IMR-90 (cell line): ENCODE data around the gene ZNF195. TPM values are rescaled to one million over a fixed set of nuclear protein-coding genes. Genes with fewer than 3 reads are reported as not detected.

Source experiments
- ATAC-seq: fragments of 200-7000 bp; cut with Tn5 transposase; 2 replicates; pipeline ENCODE4 v1.9.1; 2020; ENCODE audit warnings: low read depth, mild to moderate bottlenecking, moderate library complexity
- BruUV-seq: library from RNA; stranded (reverse); fragments of 400-500 nt; replicated peaks from 2 replicates; lab custom pipeline; 2021; lab: Mats Ljungman, UMichigan
- CTCF ChIA-PET: fragments of 300-600 bp; formaldehyde crosslinking; extraction: SDS; loops from one replicate; lab custom pipeline; 2021; ENCODE audit warnings: antibody characterized with exemption; lab: Yijun Ruan, JAX
- POLR2A ChIA-PET: fragments of 300-600 bp; sonication (Branson Sonifier 250); formaldehyde crosslinking; loops from one replicate; lab custom pipeline; 2022; ENCODE audit warnings: antibody characterized with exemption; ENCODE audit not compliant: unreplicated experiment; lab: Charles Lee
- DNase-seq: peaks from one replicate; pipeline ENCODE4 v3.0.0; 2013
- H2AFZ ChIP-seq: replicated peaks from 2 replicates; pipeline ENCODE3; 2013; ENCODE audit warnings: low read length, mild to moderate bottlenecking; ENCODE audit not compliant: poor library complexity
- H2AK5ac ChIP-seq: 2 replicates; pipeline ENCODE4 v1.6.1; 2013; ENCODE audit warnings: low read depth, low read length, inconsistent platforms
- H2AK9ac ChIP-seq: replicated peaks from 2 replicates; pipeline ENCODE3; 2013; ENCODE audit warnings: mild to moderate bottlenecking, low read depth, low read length, moderate library complexity; ENCODE audit not compliant: poor library complexity
- H2BK120ac ChIP-seq: 2 replicates; pipeline ENCODE4 v1.6.1; 2013; ENCODE audit warnings: low read depth, low read length, inconsistent platforms
- H2BK15ac ChIP-seq: 3 replicates; pipeline ENCODE4 v1.6.1; 2013; ENCODE audit warnings: low read depth, low read length, inconsistent platforms
- H2BK20ac ChIP-seq: 2 replicates; pipeline ENCODE4 v1.6.1; 2013; ENCODE audit warnings: low read depth, mild to moderate bottlenecking, inconsistent platforms, low read length, moderate library complexity
- H2BK5ac ChIP-seq: 2 replicates; pipeline ENCODE4 v1.6.1; 2013; ENCODE audit warnings: mild to moderate bottlenecking, low read depth, low read length, inconsistent platforms; ENCODE audit not compliant: poor library complexity, severe bottlenecking
- H3K14ac ChIP-seq: replicated peaks from 2 replicates; pipeline ENCODE4 v1.6.1; 2013; ENCODE audit warnings: low read depth, low read length, inconsistent platforms
- H3K18ac ChIP-seq: 2 replicates; pipeline ENCODE4 v1.6.1; 2013; ENCODE audit warnings: low read depth, low read length, control low read depth
- H3K23ac ChIP-seq: 2 replicates; pipeline ENCODE4 v1.6.1; 2013; ENCODE audit warnings: low read depth, low read length, inconsistent platforms
- H3K27ac ChIP-seq: 2 replicates; pipeline ENCODE4 v1.5.1; 2013; ENCODE audit warnings: mild to moderate bottlenecking, control low read depth, low read length; ENCODE audit not compliant: insufficient read depth
- H3K27me3 ChIP-seq: 2 replicates; pipeline ENCODE4 v1.6.1; 2013; ENCODE audit warnings: low read length; ENCODE audit not compliant: control insufficient read depth, insufficient read depth
- H3K36me3 ChIP-seq: 2 replicates; pipeline ENCODE4 v1.6.1; 2013; ENCODE audit warnings: low read length, mixed read lengths; ENCODE audit not compliant: control insufficient read depth, insufficient read depth
- H3K4ac ChIP-seq: 2 replicates; pipeline ENCODE4 v1.6.1; 2013; ENCODE audit warnings: low read depth, low read length, inconsistent platforms
- H3K4me1 ChIP-seq: 2 replicates; pipeline ENCODE4 v1.6.1; 2013; ENCODE audit warnings: low read length, mixed read lengths; ENCODE audit not compliant: control insufficient read depth, insufficient read depth
- H3K4me2 ChIP-seq: 2 replicates; pipeline ENCODE4 v1.6.1; 2013; ENCODE audit warnings: low read depth, mild to moderate bottlenecking, control low read depth, low read length, moderate library complexity
- H3K4me3 ChIP-seq: 2 replicates; pipeline ENCODE4 v1.5.1; 2013; ENCODE audit warnings: low read depth, mild to moderate bottlenecking, control low read depth, low read length, moderate library complexity; ENCODE audit not compliant: insufficient read depth
- H3K56ac ChIP-seq: 2 replicates; pipeline ENCODE4 v1.6.1; 2013; ENCODE audit warnings: low read length, inconsistent platforms; ENCODE audit not compliant: insufficient read depth; ENCODE audit errors: extremely low read depth
- H3K79me1 ChIP-seq, 2 experiments: 2 replicates each; pipeline ENCODE4 v1.6.1; 2013; ENCODE audit warnings: low read length in 2 of 2, inconsistent platforms in 1 of 2, low read depth in 1 of 2
- H3K9ac ChIP-seq: 2 replicates; pipeline ENCODE4 v1.6.1; 2013; ENCODE audit warnings: low read depth, low read length, control low read depth
- H3K9me1 ChIP-seq: 2 replicates; pipeline ENCODE4 v1.6.1; 2013; ENCODE audit warnings: low read length, inconsistent platforms; ENCODE audit not compliant: insufficient read depth
- H3K9me3 ChIP-seq: 2 replicates; pipeline ENCODE4 v1.6.1; 2013; ENCODE audit warnings: low read length; ENCODE audit not compliant: control insufficient read depth, insufficient read depth
- H4K20me1 ChIP-seq: 2 replicates; pipeline ENCODE4 v1.6.1; 2013; ENCODE audit warnings: low read length, inconsistent platforms; ENCODE audit not compliant: insufficient read depth
- H4K5ac ChIP-seq: 2 replicates; pipeline ENCODE4 v1.6.1; 2013; ENCODE audit warnings: mild to moderate bottlenecking, low read depth, low read length, control low read depth
- H4K8ac ChIP-seq, 2 experiments: 2 replicates each; pipeline ENCODE4 v1.6.1; 2013; ENCODE audit warnings: low read depth in 2 of 2, low read length in 2 of 2, control low read depth in 1 of 2, inconsistent platforms in 1 of 2
- H4K91ac ChIP-seq: 2 replicates; pipeline ENCODE4 v1.6.1; 2013; ENCODE audit warnings: low read depth, low read length, inconsistent platforms; ENCODE audit not compliant: insufficient read depth
- BHLHE40 ChIP-seq: fragments of 150-350 bp; IDR thresholded peaks from 2 replicates; pipeline ENCODE4 v1.6.1; 2016; ENCODE audit warnings: mild to moderate bottlenecking, low read depth, low read length
- CEBPB ChIP-seq: IDR thresholded peaks from 2 replicates; pipeline ENCODE4 v1.6.1; 2012; ENCODE audit warnings: low read depth, low read length, improper control_type of control experiment
- CHD1 ChIP-seq: IDR thresholded peaks from 2 replicates; pipeline ENCODE4 v1.6.1; 2012; ENCODE audit warnings: low read depth, low read length, improper control_type of control experiment
- FOS ChIP-seq: fragments of 150-350 bp; IDR thresholded peaks from 2 replicates; pipeline ENCODE4 v1.6.1; 2016; ENCODE audit warnings: low read depth, low read length
- MAFK ChIP-seq: IDR thresholded peaks from 2 replicates; pipeline ENCODE4 v1.6.1; 2012; ENCODE audit warnings: low read depth, low read length, improper control_type of control experiment
- MAZ ChIP-seq: IDR thresholded peaks from 2 replicates; pipeline ENCODE4 v1.6.1; 2012; ENCODE audit warnings: low read depth, mild to moderate bottlenecking, low read length, improper control_type of control experiment, moderate library complexity, borderline replicate concordance
- MXI1 ChIP-seq: IDR thresholded peaks from 2 replicates; pipeline ENCODE4 v1.6.1; 2012; ENCODE audit warnings: low read depth, mild to moderate bottlenecking, low read length, moderate library complexity, borderline replicate concordance
- NFE2L2 ChIP-seq: fragments of 150-350 bp; IDR thresholded peaks from 2 replicates; pipeline ENCODE4 v1.6.1; 2016; ENCODE audit warnings: low read depth, mild to moderate bottlenecking, low read length
- POLR2A ChIP-seq: IDR thresholded peaks from 2 replicates; pipeline ENCODE4 v1.6.1; 2012; ENCODE audit warnings: mild to moderate bottlenecking, low read depth, low read length
- RAD21 ChIP-seq: IDR thresholded peaks from 2 replicates; pipeline ENCODE4 v1.6.1; 2012; ENCODE audit warnings: low read length, improper control_type of control experiment
- RCOR1 ChIP-seq: IDR thresholded peaks from 2 replicates; pipeline ENCODE4 v1.6.1; 2012; ENCODE audit warnings: mild to moderate bottlenecking, low read length, improper control_type of control experiment; ENCODE audit not compliant: insufficient replicate concordance
- RFX5 ChIP-seq: IDR thresholded peaks from 2 replicates; pipeline ENCODE4 v1.8.0; 2012; ENCODE audit warnings: low read depth, mild to moderate bottlenecking, low read length, moderate library complexity
- SMC3 ChIP-seq: fragments of 150-350 bp; IDR thresholded peaks from 2 replicates; pipeline ENCODE4 v1.6.1; 2016; ENCODE audit warnings: low read depth, mild to moderate bottlenecking, antibody characterized with exemption, low read length, moderate library complexity
- WGBS, 2 experiments: methylation state at CpG; one replicate each; pipeline versions ENCODE4 v1.1.5 to v1.1.7; 2013; ENCODE audit warnings: missing lambda C conversion rate in 2 of 2; ENCODE audit not compliant: insufficient read length in 1 of 2; ENCODE audit errors: extremely low coverage in 2 of 2; 5-methylcytosine and 5-hydroxymethylcytosine counted together
- dilution Hi-C: fragments of 300-500 bp; cut with HindIII; formaldehyde crosslinking; loops from one replicate; pipeline ENCODE4 v1.14.3; 2018; ENCODE audit warnings: low sequenced_read_pairs; ENCODE audit not compliant: unreplicated experiment
- in situ Hi-C: fragments of 300-500 bp; cut with MboI; formaldehyde crosslinking; loops from 3 replicates; pipeline ENCODE4 v1.14.3; 2019; ENCODE audit warnings: low sequenced_read_pairs, inconsistent platforms, mixed read lengths
- intact Hi-C: fragments of 100-400 bp; cut with micrococcal nuclease; formaldehyde crosslinking; loops from 2 replicates; pipeline ENCODE4 v1.10.0; 2022
- polyA plus RNA-seq, 3 experiments: library from polyadenylated mRNA; depleted of rRNA; stranded (reverse); fragments of >200 nt; gene quantifications; 2 replicates each; pipeline ENCODE4 v1.2.3, GENCODE V29; 2012; ENCODE audit warnings: low replicate concordance in 1 of 3
- total RNA-seq: library from RNA; depleted of rRNA; stranded (reverse); fragments of >200 nt; gene quantifications from 2 replicates; pipeline ENCODE4 v1.2.3, GENCODE V29; 2012
- TF ChIP-seq, protein P1 (sequence below): fragments of 150-350 bp; IDR thresholded peaks from 2 replicates; pipeline ENCODE4 v1.6.1; 2017; ENCODE audit warnings: mild to moderate bottlenecking, antibody characterized with exemption, low read length, low read depth
- TF ChIP-seq, protein P2 (sequence below): conservative IDR thresholded peaks from 2 replicates; pipeline ENCODE4 v1.5.1; 2012; ENCODE audit warnings: mild to moderate bottlenecking, low read depth, low read length, improper control_type of control experiment
- TF ChIP-seq, protein P3 (sequence below): fragments of 150-350 bp; IDR thresholded peaks from 2 replicates; pipeline ENCODE4 v1.6.1; 2016; ENCODE audit warnings: low read depth, mild to moderate bottlenecking, low read length, moderate library complexity, borderline replicate concordance

The ZNF195 gene
- total and polyA plus RNA-seq, 2 of the 4 experiments (the other 2 are of a cell fraction): 10.2 to 24.4 TPM

DNA sequence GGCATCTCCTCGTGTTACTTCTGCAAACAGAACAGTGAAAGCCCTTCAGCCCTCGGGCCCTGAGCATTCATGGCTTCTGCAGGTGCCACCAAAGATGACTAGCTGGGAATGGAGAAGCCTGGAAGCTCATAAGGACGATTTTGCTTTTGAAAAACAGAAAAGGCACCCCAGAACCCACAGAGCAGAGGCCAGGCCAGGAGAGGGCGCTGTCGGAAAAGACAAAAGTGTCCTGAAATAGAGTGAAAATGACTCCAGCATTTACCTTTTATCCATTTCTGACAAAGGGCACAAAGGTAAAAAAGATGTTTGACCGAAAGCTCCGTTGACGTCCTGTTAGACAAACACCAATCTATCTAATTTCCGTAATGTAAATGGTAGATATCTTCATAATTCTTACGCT is 37.6 kb downstream of the ZNF195 start:
- CTCF ChIA-PET: no interaction called here
- no peak overlapping the region for H3K4me3 ChIP-seq
- no peaks in the 10 kb centered on the region for H4K20me1 ChIP-seq
- in situ Hi-C loops (no loop called here), intact Hi-C loops (no loop called here), dilution Hi-C loops (no loop called here)
- H2AK5ac ChIP-seq: no peak overlapping the region
- H2BK5ac ChIP-seq: no peak overlapping the region
- DNase-seq: no peak
- no peaks in the 10 kb centered on the region for H3K36me3 ChIP-seq
- no peak overlapping the region for H2AFZ ChIP-seq
- no peak overlapping the region for H2BK20ac ChIP-seq
- no peak for ATAC-seq
- H3K27me3 ChIP-seq: no peaks in the 10 kb centered on the region
- H3K23ac ChIP-seq: no peak overlapping the region
- H4K91ac ChIP-seq: no peak overlapping the region
- peaks cover 2% of the 10 kb centered on the region for H3K9me3 ChIP-seq
- H3K56ac ChIP-seq: no peak overlapping the region
- no peak overlapping the region for H3K9ac ChIP-seq
- TF ChIP-seq, protein P1, sequence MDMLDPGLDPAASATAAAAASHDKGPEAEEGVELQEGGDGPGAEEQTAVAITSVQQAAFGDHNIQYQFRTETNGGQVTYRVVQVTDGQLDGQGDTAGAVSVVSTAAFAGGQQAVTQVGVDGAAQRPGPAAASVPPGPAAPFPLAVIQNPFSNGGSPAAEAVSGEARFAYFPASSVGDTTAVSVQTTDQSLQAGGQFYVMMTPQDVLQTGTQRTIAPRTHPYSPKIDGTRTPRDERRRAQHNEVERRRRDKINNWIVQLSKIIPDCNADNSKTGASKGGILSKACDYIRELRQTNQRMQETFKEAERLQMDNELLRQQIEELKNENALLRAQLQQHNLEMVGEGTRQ: no peak
- TF ChIP-seq, protein P2, sequence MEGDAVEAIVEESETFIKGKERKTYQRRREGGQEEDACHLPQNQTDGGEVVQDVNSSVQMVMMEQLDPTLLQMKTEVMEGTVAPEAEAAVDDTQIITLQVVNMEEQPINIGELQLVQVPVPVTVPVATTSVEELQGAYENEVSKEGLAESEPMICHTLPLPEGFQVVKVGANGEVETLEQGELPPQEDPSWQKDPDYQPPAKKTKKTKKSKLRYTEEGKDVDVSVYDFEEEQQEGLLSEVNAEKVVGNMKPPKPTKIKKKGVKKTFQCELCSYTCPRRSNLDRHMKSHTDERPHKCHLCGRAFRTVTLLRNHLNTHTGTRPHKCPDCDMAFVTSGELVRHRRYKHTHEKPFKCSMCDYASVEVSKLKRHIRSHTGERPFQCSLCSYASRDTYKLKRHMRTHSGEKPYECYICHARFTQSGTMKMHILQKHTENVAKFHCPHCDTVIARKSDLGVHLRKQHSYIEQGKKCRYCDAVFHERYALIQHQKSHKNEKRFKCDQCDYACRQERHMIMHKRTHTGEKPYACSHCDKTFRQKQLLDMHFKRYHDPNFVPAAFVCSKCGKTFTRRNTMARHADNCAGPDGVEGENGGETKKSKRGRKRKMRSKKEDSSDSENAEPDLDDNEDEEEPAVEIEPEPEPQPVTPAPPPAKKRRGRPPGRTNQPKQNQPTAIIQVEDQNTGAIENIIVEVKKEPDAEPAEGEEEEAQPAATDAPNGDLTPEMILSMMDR: peak; percentile 45
- no peak for TF ChIP-seq RFX5
- TF ChIP-seq NFE2L2: no peak
- no peak for TF ChIP-seq MXI1
- TF ChIP-seq BHLHE40: no peak
- peak; percentile 31; the same call in 1 of the 2 replicates for TF ChIP-seq SMC3
- no peak for TF ChIP-seq POLR2A
- TF ChIP-seq CEBPB: no peak
- peak; percentile 36 for TF ChIP-seq RAD21
- TF ChIP-seq, protein P3, sequence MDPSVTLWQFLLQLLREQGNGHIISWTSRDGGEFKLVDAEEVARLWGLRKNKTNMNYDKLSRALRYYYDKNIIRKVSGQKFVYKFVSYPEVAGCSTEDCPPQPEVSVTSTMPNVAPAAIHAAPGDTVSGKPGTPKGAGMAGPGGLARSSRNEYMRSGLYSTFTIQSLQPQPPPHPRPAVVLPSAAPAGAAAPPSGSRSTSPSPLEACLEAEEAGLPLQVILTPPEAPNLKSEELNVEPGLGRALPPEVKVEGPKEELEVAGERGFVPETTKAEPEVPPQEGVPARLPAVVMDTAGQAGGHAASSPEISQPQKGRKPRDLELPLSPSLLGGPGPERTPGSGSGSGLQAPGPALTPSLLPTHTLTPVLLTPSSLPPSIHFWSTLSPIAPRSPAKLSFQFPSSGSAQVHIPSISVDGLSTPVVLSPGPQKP: no peak
- no peak for TF ChIP-seq FOS
- no peak for TF ChIP-seq CHD1
- TF ChIP-seq MAFK: no peak
- no peak for TF ChIP-seq RCOR1
- no peak for TF ChIP-seq MAZ
- no peak overlapping the region for H2BK15ac ChIP-seq
- H3K4me1 ChIP-seq: peaks cover 5% of the 10 kb centered on the region
- H2BK120ac ChIP-seq: no peak overlapping the region
- H4K5ac ChIP-seq: no peak overlapping the region
- no peaks in the 10 kb centered on the region for H3K79me1 ChIP-seq
- H3K4me2 ChIP-seq: no peak overlapping the region
- no peak overlapping the region for H3K18ac ChIP-seq
- H3K27ac ChIP-seq: no peak overlapping the region
- H2AK9ac ChIP-seq: no peak overlapping the region
- H3K9me1 ChIP-seq: 0 out of 2 replicates have a peak, but pooled peaks cover 3% of the 10 kb centered on the region
- BruUV-seq: no TSS peak
- H4K8ac ChIP-seq: no peak overlapping the region
- no peak overlapping the region for H3K14ac ChIP-seq
- H3K4ac ChIP-seq: no peak overlapping the region
- POLR2A ChIA-PET: no interaction called here
- WGBS, 2 experiments: 0% methylated on average over 2 of the region's 10 CpGs; no CpG with 5 or more reads in 1 of the 2 experiments
